ENCODE measurements around the gene WNT4. TPM values are rescaled to one million over a fixed set of nuclear protein-coding genes. Genes with fewer than 3 reads are reported as not detected.
A peak's percentile ranks its signal among the peaks of the same experiment; 100 is the strongest.
"Not testable (repeated sequence)": the region's sequence is repeated elsewhere in the genome, so short reads cannot be mapped to it uniquely, and the experiment has no call there.

The WNT4 gene
- polyA plus RNA-seq, 12 donors: 0.99 to 8.5 (median 5.1) TPM; not detected in 2

DNA sequence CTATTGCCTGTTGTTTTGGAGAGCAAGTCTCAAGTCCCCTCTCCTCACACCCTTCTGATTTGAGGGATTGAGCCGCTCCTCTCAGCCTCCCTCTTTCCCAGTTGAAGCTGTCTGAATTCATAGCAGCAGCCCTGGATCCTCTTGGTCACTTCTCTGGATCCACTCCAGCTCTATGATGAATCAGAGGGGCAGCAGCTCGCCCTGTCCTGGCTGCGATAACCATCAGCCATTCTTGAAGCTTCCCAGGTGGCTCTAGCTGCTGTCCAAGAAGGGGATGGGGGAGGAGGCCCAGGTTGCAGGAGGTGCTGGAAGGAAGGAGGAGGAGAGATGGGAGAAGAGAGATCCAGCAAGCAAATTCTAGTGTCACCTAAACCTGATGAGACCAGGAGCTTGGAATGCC, 31.3 kb downstream of the WNT4 start:
- no peak for DNase-seq

DNA sequence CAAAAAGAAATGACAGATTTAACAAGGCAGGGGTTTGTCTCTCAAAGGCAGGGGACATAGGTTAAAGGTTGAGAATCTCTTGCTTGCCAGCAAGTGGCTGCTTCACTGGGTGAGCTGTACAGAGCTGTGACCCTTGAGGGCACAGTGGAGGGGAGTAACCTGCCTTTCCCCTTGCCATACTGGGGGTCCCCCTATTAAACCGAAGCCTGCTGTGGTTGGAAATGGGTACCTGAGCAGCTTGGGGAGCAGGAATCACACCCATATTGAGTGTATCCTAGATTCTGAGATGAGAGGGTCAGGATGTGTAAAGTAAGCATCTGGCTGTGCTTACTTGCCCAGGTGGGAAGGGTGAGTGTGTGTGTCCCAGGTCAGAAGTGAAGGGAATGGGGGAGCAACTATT, 31.8 kb downstream of the WNT4 start:
- DNase-seq: no peak

DNA sequence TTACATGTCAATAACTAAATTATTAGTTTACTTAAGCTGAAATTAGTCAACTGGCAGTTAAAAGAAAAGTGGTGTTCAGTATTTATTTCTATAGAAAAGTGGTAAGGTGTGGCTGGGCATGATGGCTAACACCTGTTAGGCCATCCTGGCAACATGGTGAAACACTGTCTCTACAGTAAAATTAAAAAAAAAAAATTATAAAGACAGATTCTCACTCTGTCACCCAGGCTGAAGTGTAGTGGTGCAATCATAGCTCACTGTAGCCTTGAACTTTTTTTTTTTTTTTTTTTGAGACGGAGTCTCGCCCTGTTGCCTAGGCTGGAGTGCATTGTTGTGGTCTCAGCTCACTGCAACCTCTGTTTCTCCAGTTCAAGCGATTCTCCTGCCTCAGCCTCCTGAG, 32.9 kb downstream of the WNT4 start:
- no peak for DNase-seq

DNA sequence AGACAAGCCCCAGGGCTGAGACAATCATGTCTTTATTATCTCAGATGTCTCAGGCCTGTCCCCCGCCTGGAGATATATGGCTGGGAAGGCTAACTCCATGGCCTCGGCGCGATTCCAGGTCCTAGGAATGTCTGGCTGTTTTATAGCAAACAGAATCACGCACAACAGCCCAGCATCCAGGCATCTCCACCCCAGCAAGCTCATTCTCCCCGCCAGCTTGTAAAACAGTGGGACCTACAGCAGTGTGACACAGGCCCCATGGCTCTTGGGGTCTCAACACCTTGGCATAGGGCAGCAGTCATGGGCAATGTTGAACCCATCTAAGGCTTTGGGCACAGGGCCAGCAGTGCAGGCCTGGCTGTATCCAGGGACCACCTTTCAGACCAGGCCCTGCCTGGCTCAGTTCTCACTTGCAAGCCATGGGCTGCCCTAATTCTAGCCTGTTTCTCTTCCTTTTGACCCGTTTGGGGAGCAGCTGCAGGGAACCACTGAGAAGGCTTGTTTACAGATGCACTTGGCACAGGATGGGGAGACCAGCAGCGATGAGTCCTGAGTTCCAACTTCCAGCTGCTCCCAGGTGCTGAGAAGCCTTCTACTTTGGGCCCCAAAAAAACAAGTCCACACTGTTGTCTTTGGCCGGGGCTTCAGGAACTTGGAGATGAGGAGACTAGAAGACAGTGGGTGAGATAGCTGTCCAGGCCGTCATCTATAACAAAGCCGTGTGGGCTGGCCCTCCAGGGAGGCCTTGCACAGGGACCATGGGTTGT, 34.4 kb downstream of the WNT4 start:
- DNase-seq: peak; percentile 30

DNA sequence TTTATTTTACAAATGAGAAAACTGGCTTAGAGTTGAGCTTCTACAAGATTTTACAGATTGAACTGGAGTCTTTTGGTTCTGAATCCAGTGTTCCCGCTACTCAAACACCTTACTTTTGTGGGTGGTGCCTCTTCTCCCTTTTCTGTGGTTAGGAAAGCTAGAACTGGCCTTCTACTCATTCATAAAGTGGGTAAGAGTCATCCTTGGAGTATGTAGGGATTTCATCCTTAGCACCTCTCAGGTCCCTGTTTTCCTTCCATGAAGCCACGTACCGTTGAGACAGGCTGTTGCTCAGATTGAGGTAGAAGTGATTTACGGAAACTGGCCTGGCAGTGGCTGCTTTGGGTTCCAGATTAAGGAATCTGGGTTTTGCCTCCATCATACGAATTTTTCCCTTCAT, 35.8 kb downstream of the WNT4 start:
- DNase-seq: no peak

DNA sequence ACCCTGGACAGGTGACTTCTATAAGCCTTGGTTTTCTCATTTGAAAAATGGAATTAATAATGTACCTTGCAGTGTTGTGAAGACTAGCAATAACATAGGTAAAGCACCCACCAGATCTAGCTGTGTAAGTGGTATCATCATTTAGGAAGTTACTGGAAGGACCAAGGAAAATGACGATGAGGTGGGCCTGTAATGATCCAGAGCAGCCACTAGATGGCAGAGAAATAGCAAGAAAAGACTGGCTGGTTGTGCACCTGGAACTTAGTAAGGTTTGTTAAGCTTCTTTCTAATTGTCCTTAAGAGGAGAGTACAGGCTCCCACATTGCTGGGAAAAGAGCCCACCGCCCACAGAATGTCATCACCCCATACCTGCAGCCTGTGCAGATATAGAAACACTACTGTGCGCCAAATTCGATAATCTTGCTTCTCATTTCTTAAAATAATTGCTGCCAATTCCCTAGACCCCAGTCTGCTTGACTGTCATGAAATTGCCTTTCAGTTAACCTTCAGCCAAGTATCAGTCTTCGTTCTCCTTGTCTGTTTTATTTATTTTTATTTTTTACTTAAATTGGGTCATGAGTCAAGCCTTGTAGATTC, 37.2 kb downstream of the WNT4 start:
- DNase-seq: peak; percentile 23

DNA sequence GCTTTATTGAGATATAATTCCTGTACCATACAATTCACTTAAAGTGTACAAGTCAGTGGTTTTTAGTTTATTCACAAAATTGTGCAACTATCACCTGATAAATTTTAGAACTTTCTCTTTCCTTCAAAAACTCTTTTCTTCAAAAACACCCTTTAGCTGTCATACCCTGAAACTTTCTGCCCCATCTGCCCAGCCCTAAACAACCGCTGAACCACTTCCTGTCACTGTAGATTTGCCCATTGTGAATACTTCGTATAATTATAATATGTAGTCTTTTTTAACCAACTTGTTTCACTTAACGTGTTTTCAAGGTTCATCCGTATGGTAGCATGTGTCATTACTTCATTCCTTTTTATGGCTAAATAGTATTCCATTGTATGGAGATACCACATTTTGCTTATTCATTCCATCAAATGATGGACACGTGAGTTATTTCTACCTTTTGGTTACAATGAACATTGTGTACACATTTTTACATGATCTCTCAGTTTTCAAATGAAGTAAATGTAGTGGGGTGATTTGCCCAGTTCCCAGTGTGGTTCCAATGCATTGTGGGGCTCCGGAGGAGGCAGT, 37.9 kb downstream of the WNT4 start:
- no peak for DNase-seq

DNA sequence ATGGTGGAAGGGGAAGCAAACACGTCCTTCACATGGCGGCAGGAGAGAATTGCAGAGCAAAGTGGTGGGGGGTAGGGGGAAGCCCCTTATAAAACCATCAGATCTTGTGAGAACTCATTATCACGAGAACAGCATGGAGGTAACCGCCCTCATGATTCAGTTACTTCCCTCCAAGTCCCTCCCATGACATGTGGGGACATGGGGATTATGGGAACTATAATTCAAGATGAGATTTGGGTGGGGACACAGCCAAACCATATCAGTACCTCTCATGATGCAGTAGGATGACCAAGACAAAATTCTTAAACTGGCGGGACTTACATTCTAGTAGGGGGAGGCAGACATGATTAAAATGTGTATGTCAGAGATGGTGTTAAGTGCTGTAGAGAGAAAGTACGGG, 38.8 kb downstream of the WNT4 start:
- DNase-seq: no peak

DNA sequence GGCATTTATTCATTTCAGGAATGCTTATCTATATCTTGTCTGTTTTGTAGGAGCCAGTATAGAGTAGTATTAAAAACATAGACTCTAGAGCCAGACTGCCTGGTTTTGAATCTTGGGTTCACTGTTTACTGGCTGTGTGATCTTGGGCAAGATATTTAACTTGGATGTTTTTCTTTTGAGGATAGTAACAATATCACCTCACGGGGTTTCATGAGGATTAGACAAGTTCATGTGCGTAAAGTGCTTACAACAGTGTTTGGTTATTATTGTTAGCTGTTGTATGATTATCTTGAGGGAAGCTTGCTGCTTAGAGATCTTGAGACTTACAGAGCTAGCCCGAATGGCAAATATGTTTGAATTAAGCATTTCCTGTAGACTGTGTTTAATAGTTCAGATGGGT, 40.2 kb downstream of the WNT4 start:
- no peak for DNase-seq

DNA sequence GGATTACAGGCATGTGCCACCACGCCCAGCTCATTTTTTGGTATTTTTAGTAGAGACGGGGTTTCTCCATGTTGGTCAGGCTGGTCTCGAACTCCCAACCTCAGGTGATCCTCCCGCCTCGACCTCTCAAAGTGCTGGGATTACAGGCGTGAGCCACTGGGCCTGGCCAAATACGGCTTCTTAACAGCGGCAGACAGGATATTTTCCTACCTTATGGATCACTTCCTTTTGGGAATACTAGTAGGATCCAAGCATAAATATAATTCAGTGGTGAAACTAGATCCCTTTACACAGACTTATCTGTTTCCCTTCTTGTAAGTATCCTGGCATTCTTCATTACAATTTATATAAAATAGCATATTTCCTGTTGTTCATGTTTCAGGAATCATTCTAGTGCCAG, 40.9 kb downstream of the WNT4 start:
- no peak for DNase-seq

DNA sequence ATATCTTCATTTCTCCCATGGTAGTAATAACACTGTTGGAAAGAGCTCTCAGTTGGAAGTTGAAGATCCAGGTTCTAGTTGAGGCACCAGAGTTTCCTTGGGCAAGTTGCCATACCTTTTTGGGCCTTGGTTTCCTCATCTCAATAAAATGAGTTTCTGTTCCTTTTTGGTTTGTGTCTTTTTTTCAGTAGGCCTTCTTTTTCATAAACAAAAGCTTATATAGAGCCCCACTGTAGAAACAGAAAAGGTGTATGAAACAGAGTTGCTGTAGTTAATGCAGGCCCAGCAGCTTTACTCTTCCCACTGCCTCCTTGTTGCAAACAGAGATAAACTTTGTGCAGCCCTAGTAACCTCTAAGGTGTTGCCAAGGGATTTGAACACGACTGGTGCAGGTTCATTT, 41.7 kb downstream of the WNT4 start:
- DNase-seq: no peak

DNA sequence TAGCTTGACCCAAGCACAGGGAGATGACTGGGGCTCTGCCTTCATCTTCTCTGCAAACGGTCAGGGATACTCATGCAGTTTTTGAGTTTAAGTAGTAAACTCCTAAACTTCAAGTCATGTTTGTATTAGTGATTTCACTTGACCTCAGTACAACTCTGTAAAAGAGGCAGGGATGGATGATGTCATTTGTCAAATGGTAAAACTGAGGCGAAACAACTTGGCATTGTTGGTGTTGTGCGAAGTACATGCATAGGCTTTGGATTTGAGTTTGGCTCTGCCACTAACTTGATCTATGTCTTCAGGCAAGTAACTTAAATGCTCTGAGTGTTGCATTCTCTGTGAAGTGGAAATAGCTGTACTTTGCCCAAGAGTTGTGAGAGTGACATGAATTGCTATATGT, 42.7 kb downstream of the WNT4 start:
- DNase-seq: no peak

DNA sequence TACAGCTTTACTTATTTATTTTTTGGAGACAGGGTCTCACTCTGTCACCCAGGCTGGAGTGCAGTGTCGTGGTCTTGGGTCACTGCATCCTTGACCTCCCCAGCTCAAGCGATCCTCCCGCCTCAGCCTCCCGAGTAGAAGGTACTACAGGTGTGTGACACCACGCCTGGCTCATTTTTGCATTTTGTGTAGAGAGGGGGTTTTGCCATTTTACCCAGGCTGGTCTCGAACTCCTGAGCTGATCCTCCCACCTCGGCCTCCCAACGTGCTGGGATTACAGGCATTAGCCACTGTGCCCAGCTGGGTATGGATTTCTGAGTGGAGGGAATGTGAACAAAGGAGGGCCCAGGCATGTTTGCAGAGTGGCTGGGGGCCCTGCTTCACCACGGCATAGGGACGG, 44.1 kb downstream of the WNT4 start:
- DNase-seq: no peak

DNA sequence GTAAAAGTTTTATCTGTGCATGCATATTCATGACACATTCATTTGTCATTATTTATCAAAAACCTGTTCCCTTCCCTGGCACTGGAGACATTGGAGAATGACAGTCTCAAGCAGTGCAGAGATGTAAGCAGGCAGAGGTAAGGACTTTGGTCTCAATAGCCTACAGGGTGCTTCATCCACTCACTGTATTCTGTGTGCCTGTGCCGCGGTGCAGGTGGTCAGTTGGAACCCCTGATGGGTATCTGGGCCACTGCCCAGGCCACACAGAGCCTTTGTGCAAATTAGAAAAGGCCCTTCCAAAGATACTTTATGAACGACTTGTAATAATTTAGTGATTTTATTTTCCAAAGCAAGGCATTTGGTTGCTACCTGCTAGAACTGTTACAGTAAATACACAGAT, 46.4 kb downstream of the WNT4 start:
- no peak for DNase-seq

DNA sequence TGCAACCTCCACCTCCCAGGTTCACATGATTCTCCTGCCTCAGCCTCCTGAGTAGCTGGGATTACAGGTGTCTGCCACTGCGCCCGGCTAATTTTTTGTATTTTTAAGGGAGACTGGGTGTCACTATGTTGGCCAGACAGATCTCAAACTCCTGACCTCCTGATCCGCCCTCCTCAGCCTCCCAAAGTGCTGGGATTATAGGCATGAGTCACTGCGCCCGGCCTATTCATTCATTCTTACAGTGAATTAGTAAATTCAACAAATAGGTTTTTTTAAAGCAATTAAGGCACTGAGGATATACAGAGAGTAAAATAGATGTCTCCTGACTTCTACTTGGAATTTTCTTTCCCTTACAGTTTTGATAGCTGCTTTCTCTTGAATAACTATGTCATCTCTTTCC, 46.9 kb downstream of the WNT4 start:
- no peak for DNase-seq

DNA sequence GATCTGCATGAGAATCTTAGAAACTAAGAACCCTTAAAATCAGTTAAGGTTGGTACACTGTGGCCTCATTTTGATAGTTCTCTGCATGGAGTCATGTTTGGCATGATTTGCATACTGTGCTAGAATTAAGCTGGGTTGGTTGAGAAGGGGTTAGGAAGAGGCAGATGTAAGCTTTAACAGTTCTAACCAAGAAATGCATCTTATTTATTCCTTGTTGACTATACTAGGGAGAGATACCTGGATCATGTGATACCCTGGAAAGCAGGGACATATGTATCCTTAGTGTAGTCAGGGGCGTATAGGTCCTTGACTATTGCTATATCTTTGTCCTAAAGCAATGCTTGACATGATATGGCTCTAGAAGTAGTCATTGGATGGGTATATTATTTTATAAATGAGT, 49.4 kb downstream of the WNT4 start:
- DNase-seq: no peak

DNA sequence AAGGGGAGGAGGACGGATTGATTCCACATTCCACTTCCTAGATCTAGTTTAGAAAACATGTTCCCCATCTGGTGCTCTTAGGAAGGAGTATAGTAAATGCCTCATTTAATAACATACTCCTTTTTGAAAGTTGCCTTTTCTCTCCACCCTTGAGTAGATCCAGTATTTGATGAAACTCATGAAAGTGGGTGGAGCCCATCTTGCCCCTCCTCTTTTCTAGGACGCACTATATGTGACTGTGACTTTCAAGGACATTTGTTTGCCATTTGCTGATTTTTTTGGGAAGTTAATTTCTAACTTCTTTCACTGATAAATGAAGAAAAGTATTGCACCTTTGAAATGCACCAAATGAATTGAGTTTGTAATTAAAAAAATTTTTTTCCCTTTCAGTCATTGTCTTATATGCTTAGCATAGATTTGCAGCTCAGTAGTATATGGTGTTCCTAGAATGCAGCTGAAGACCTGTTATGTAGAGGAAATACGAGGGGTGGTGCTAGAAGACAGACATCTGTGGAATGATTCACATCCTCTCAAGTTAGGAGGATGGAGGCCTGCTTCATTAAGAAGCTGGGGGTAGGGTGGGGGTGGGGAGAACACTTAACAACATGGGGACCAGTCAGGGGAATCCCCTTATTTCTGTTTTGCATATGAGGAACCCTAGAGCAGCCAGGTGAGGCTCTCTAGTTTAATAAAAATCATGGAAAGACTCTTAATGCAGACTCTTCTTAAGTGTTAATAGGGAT, 50.7 kb downstream of the WNT4 start:
- not testable (repeated sequence) for DNase-seq

DNA sequence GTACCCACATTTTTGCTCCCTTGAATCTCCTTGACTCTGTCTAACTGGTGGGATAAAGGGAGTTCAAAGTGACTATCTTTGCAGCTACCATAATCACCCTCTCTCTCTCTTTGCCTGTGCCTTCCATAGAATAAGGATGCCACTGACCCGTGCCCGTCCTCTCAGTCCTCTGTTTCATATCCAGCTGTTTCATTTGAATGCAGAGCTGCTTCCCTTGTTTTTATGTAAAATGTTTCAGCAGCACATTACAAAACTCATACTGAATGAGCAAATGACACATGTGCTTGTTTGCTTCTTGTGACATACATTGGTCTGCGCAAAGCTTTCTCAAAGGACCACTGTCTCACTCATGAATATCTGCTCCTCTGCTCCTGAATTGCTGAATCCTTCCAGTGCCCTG, 52.0 kb downstream of the WNT4 start:
- DNase-seq: no peak

DNA sequence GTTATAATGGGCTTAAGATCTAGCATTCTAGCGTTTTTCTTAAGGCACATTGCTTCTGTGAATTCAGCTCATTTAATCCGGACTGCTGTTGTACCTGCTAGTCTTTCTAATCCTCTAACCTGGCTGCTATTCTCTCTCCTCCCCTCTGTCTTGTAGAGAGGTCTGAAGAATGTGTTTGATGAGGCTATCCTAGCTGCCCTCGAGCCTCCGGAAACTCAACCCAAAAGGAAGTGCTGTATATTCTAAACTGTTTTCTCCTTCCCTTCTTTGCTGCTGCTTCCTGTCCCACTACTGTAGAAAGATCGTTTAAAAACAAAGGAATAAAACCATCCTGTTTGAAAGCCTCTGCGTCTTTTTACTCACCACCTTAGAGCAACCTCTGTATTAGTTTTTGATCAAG, 53.1 kb downstream of the WNT4 start:
- no peak for DNase-seq

DNA sequence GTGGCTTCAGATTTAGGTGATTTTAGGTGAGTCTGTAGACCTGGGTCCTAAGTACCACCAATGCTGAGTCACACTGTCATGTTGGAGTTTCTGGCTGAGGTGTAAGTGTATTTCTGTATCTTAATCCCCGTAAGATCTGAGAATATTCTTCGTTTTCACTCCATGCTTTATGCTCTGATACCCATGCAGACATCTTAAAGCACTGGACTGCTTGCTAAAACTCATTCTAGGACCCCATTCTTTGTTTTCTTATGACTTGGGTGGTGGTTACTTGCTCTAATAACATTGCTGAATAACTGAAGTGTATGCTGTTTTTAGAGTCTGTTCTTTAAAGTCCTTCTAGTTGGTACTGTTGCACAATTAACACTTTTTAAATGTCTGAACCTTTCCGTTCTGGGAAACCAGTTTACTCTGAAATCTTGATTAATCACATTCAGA, 53.7 kb downstream of the WNT4 start:
- no peak for DNase-seq

DNA sequence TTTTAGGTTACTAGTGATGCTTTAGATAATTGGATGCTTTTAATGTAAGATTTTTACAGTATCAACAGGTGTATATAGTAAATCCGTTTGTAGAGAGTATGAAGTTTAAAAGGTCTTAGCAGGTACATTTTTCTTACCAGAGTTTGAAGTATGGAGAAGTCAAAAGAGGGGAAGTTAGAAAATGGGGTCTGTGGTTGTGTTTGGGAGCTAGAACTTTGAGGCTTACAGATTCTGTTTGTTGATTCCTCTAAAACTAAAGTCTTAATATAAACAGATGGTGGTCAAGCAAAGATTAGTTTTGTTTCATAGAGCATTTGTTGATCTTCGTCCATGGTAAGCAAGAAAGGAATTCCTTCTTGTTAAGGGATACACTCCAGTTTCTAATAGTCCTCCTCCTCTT, 54.6 kb downstream of the WNT4 start:
- DNase-seq: no peak

DNA sequence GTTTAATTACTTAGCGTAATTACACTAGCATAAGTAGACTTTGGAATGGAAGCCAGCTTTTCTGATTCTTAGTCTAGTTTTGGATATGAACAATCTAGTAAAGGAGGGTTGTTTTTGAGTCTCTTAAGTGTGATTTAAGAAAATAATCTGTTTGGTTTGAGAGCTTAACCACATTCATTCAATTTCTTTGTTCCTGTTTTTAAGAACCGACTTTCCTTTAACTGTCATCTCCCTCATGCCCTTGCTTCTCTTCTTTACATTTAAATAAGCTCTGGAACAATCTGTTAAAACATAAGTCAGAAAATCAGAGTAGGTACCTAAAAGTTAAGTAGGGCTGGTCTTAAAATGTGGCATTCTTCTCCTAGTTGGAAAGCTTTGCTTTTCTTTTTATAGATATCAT, 62.7 kb downstream of the WNT4 start:
- DNase-seq: no peak

DNA sequence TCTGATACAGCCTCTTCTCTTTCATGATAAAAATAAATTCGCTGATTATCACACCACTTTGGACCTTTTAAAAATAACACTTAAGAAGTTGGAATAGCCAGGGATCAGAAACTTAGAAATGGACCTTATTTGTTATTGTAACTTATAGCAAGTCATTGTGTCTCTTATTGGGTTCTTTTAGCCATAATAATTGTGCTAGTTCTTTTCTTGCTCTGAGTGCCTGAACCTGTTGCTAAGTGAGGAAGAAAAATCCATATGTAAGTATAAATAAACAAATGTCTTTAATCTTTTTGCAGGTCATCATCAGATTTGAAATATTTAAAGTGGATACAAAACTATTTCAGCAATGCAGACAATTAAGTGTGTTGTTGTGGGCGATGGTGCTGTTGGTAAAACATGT, 64.8 kb downstream of the WNT4 start:
- no peak for DNase-seq

Measured in muscle of arm (tissue), 12 donors.